ENCODE results near the gene AHI1. TPM values are rescaled to one million over a fixed set of nuclear protein-coding genes. Genes with fewer than 3 reads are reported as not detected.

AHI1 gene
- total RNA-seq, 1 donor from 2014 or later: 21.0 TPM

- intact Hi-C loops (cut with micrococcal nuclease): no loop called here
- no peak for TF ChIP-seq CTCF (IDR thresholded peaks at IDR 0.05)
- Mint-ChIP-seq H3K9me3 (no peaks in the 10 kb centered on the region), H3K4me1 (no peaks in the 10 kb centered on the region), H3K4me3 (no peak overlapping the region), H3K27ac (no peak overlapping the region), H3K27me3 (no peaks in the 10 kb centered on the region), H3K36me3 (ENCODE audit: low read depth) (peaks cover 4% of the 10 kb centered on the region)
- DNase-seq: no peak
- ChIA-PET CTCF (no interaction called here), POLR2A (no interaction called here)
- ATAC-seq (ENCODE audit: low read depth): no peak
These were observed 166.5 kb downstream of the AHI1 start for GRCh38 chr6:135331002-135331401.

- TF ChIP-seq CTCF (IDR thresholded peaks at IDR 0.05): no peak
- DNase-seq (no peak), ATAC-seq (ENCODE audit: low read depth) (no peak)
- intact Hi-C loops (cut with micrococcal nuclease): no loop called here
- ChIA-PET CTCF (no interaction called here), POLR2A (no interaction called here)
- Mint-ChIP-seq H3K4me1 (no peaks in the 10 kb centered on the region), H3K27ac (no peak overlapping the region), H3K27me3 (no peaks in the 10 kb centered on the region), H3K4me3 (no peak overlapping the region), H3K9me3 (no peaks in the 10 kb centered on the region), H3K36me3 (ENCODE audit: low read depth) (peaks cover 4% of the 10 kb centered on the region)
These were observed 167.4 kb downstream of the AHI1 start for GRCh38 chr6:135329851-135330803.

GRCh38 chr6:135328136-135328535 is 169.4 kb downstream of the AHI1 start:
- POLR2A ChIA-PET: no interaction called here
- no peaks in the 10 kb centered on the region for H3K27me3 Mint-ChIP-seq
- no peaks in the 10 kb centered on the region for H3K9me3 Mint-ChIP-seq
- H3K27ac Mint-ChIP-seq: no peak overlapping the region
- peaks cover 4% of the 10 kb centered on the region for H3K36me3 Mint-ChIP-seq (ENCODE audit: low read depth)
- intact Hi-C loops (cut with micrococcal nuclease): no loop called here
- no peak for TF ChIP-seq CTCF (IDR thresholded peaks at IDR 0.05)
- H3K4me1 Mint-ChIP-seq: peaks cover 5% of the 10 kb centered on the region
- DNase-seq: no peak
- CTCF ChIA-PET: interaction anchor here (0.6 kb wide), 1 partner anchor 56 kb away, joined by 3 read pairs; no protein-coding TSS in a partner anchor
- H3K4me3 Mint-ChIP-seq: no peak overlapping the region
- ATAC-seq (ENCODE audit: low read depth): no peak

GRCh38 chr6:135325624-135326424 is 171.7 kb downstream of the AHI1 start:
- CTCF ChIA-PET: no interaction called here
- H3K4me1 Mint-ChIP-seq: peaks cover 13% of the 10 kb centered on the region

More at GRCh38 chr6:135325624-135326424, 171.7 kb downstream of the AHI1 start:
- DNase-seq (no peak), ATAC-seq (ENCODE audit: low read depth) (no peak)
- TF ChIP-seq CTCF (IDR thresholded peaks at IDR 0.05): no peak
- no peak overlapping the region for H3K4me3 Mint-ChIP-seq
- intact Hi-C loops (cut with micrococcal nuclease): no loop called here
- H3K9me3 Mint-ChIP-seq: no peaks in the 10 kb centered on the region
- no peak overlapping the region for H3K27ac Mint-ChIP-seq
- no peaks in the 10 kb centered on the region for H3K27me3 Mint-ChIP-seq
- H3K36me3 Mint-ChIP-seq (ENCODE audit: low read depth): peaks cover 4% of the 10 kb centered on the region
- POLR2A ChIA-PET: no interaction called here
